PC-3 (cell line): Measurements from ENCODE around the gene C16orf54. TPM values are rescaled to one million over a fixed set of nuclear protein-coding genes. Genes with fewer than 3 reads are reported as not detected.
"Not testable (repeated sequence)": the region's sequence is repeated elsewhere in the genome, so short reads cannot be mapped to it uniquely, and the experiment has no call there.

Source experiments
- ATAC-seq: fragments of 200-7000 bp; cut with Tn5 transposase; 2 replicates; pipeline ENCODE4 v1.9.1; 2020; ENCODE audit warnings: mild to moderate bottlenecking, moderate library complexity
- BruUV-seq: library from RNA; stranded (reverse); fragments of 400-500 nt; replicated peaks from 2 replicates; lab custom pipeline; 2021; lab: Mats Ljungman, UMichigan
- CTCF ChIA-PET: fragments of 300-600 bp; sonication (Branson Sonifier 250); formaldehyde crosslinking; loops from one replicate; lab custom pipeline; 2022; ENCODE audit warnings: antibody characterized with exemption; lab: Charles Lee
- POLR2A ChIA-PET: fragments of 300-600 bp; sonication (Branson Sonifier 250); formaldehyde crosslinking; loops from one replicate; lab custom pipeline; 2022; ENCODE audit warnings: antibody characterized with exemption; ENCODE audit not compliant: unreplicated experiment; lab: Charles Lee
- DNase-seq: peaks from one replicate; pipeline ENCODE4 v3.0.0-alpha.2; 2015
- H2AFZ ChIP-seq: fragments of 300-600 bp; sonication (generic); 2 replicates; pipeline ENCODE4 v1.6.0; 2016; ENCODE audit warnings: antibody characterized with exemption, low read length
- H3F3A ChIP-seq: fragments of 300-600 bp; sonication (generic); one replicate; pipeline ENCODE4 v1.6.0; 2017; ENCODE audit warnings: antibody characterized with exemption, low read length, control low read depth, mild to moderate bottlenecking; ENCODE audit not compliant: unreplicated experiment
- H3K27ac ChIP-seq: fragments of 300-600 bp; sonication (generic); 2 replicates; pipeline ENCODE4 v1.5.1; 2016; ENCODE audit warnings: mild to moderate bottlenecking, low read length
- H3K27me3 ChIP-seq: fragments of 300-600 bp; sonication (generic); 2 replicates; pipeline ENCODE4 v1.6.1; 2016; ENCODE audit warnings: low read length, mixed read lengths
- H3K36me3 ChIP-seq: fragments of 300-600 bp; sonication (generic); 2 replicates; pipeline ENCODE4 v1.6.1; 2016; ENCODE audit warnings: low read depth, mixed run types, low read length, mixed read lengths
- H3K4me1 ChIP-seq: fragments of 300-600 bp; sonication (generic); 2 replicates; pipeline ENCODE4 v1.5.1; 2016; ENCODE audit warnings: low read length; ENCODE audit not compliant: insufficient read depth
- H3K4me2 ChIP-seq: fragments of 300-600 bp; sonication (generic); 2 replicates; pipeline ENCODE4 v1.6.0; 2016; ENCODE audit warnings: low read length
- H3K4me3 ChIP-seq: fragments of 300-600 bp; sonication (generic); 2 replicates; pipeline ENCODE4 v1.5.1; 2016; ENCODE audit warnings: mild to moderate bottlenecking, low read length, mixed read lengths
- H3K79me2 ChIP-seq: fragments of 300-600 bp; sonication (generic); 2 replicates; pipeline ENCODE4 v1.6.1; 2017; ENCODE audit warnings: low read length, mixed read lengths
- H3K9ac ChIP-seq: fragments of 300-600 bp; sonication (generic); 2 replicates; pipeline ENCODE4 v1.6.0; 2016; ENCODE audit warnings: mild to moderate bottlenecking, low read length
- H3K9me2 ChIP-seq: fragments of 300-600 bp; sonication (generic); replicated peaks from 2 replicates; pipeline ENCODE4 v1.6.1; 2016; ENCODE audit warnings: mixed run types, low read length, mixed read lengths
- H3K9me3 ChIP-seq: fragments of 300-600 bp; sonication (generic); 2 replicates; pipeline ENCODE4 v1.6.1; 2016; ENCODE audit warnings: low read length, mixed read lengths
- H4K20me1 ChIP-seq: fragments of 300-600 bp; sonication (generic); 2 replicates; pipeline ENCODE4 v1.6.1; 2016; ENCODE audit warnings: low read length, mixed read lengths
- EZH2 ChIP-seq: fragments of 300-600 bp; sonication (generic); IDR thresholded peaks from one replicate; pipeline ENCODE4 v1.6.1; 2017; ENCODE audit warnings: antibody characterized with exemption, mild to moderate bottlenecking, low read length; ENCODE audit not compliant: unreplicated experiment
- EZH2phosphoT487 ChIP-seq: fragments of 300-600 bp; sonication (generic); IDR thresholded peaks from 2 replicates; pipeline ENCODE4 v1.6.1; 2018; ENCODE audit warnings: mild to moderate bottlenecking, antibody characterized with exemption, low read length, borderline replicate concordance
- intact Hi-C: fragments of 100-400 bp; cut with micrococcal nuclease; formaldehyde crosslinking; loops from 2 replicates; pipeline ENCODE4 v1.9.0; 2023
- total RNA-seq: library from RNA; depleted of rRNA; stranded (reverse); fragments of >200 nt; gene quantifications from 2 replicates; pipeline ENCODE4 v1.2.3, GENCODE V29; 2014
- TF ChIP-seq, protein P1 (sequence below): fragments of 300-600 bp; sonication (generic); conservative IDR thresholded peaks from 2 replicates; pipeline ENCODE4 v1.5.1; 2017; ENCODE audit warnings: antibody characterized with exemption, low read depth, mild to moderate bottlenecking, low read length

C16orf54 gene
- total RNA-seq, 1 experiment from 2014 or later, result not detected

DNA sequence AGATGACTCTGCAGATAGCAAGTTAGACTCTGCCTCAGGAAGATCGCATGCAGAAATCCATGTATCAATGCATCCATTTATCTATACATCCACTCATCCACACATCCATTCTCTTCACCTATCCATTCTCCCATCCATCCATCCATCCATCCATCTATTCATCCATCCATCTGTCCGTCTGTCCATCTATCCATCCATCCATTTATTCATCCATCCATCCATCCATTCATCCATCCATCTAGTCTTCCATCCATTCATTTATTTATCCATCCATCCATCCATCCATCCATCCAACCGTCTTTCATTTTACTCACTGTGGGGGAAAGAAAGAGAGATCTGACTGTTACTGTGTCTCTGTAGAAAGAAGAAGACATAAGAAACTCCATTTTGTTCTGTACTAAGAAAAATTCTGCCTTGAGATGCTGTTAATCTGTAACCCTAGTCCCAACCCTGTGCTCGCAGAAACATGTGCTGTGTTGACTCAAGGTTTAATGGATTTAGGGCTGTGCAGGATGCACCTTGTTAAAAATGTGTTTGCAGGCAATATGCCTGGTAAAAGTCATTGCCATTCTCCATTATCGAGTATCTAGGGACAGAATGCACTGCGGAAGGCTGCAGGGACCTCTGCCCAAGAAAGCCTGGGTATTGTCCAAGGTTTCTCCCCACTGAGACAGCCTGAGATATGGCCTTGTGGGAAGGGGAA is 5.7 kb downstream of the C16orf54 start:
- H3K27me3 ChIP-seq, H3K9me2 ChIP-seq, BruUV-seq, H3K4me3 ChIP-seq, H3K79me2 ChIP-seq, H3K4me1 ChIP-seq, POLR2A ChIA-PET, CTCF ChIA-PET, H3K36me3 ChIP-seq, intact Hi-C loops, H4K20me1 ChIP-seq, H2AFZ ChIP-seq, DNase-seq, H3K9me3 ChIP-seq, H3K4me2 ChIP-seq, H3K27ac ChIP-seq, ATAC-seq, H3F3A ChIP-seq, H3K9ac ChIP-seq: not testable (repeated sequence)

DNA sequence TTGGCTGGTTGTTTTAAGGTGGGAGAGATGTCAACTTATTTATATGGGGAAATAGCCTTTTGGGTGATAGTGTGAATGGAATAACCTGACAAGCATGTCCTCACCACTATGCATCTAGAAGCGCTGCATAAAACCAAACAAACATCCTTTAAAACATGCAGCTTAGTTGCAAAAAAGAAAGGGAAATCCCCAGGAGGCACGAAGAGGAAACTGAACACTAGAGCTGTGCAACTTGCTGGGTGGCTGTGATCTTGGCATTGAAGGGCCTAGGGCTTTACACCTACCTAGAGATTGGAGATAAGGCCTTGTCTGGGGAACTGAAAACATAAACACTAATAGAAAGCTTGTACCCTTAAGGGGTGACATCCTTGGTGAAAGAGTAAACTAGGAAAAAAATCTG is 7.3 kb downstream of the C16orf54 start:
- Histone ChIP-seq H3K27me3 (no peaks in the 10 kb centered on the region), H3K79me2 (no peaks in the 10 kb centered on the region), H3K4me3 (no peak overlapping the region), H3K27ac (no peak overlapping the region), H3K9me3 (no peaks in the 10 kb centered on the region), H3K9me2 (no peaks in the 10 kb centered on the region), H3K9ac (no peak overlapping the region), H3K4me1 (no peaks in the 10 kb centered on the region), H4K20me1 (no peaks in the 10 kb centered on the region), H3K4me2 (no peak overlapping the region), H3F3A (no peaks in the 10 kb centered on the region), H2AFZ (no peak overlapping the region), H3K36me3 (no peaks in the 10 kb centered on the region)
- ATAC-seq (no peak), DNase-seq (no peak)
- ChIA-PET CTCF (no interaction called here), POLR2A (no interaction called here)
- TF ChIP-seq, protein P1, sequence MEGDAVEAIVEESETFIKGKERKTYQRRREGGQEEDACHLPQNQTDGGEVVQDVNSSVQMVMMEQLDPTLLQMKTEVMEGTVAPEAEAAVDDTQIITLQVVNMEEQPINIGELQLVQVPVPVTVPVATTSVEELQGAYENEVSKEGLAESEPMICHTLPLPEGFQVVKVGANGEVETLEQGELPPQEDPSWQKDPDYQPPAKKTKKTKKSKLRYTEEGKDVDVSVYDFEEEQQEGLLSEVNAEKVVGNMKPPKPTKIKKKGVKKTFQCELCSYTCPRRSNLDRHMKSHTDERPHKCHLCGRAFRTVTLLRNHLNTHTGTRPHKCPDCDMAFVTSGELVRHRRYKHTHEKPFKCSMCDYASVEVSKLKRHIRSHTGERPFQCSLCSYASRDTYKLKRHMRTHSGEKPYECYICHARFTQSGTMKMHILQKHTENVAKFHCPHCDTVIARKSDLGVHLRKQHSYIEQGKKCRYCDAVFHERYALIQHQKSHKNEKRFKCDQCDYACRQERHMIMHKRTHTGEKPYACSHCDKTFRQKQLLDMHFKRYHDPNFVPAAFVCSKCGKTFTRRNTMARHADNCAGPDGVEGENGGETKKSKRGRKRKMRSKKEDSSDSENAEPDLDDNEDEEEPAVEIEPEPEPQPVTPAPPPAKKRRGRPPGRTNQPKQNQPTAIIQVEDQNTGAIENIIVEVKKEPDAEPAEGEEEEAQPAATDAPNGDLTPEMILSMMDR, result no peak
- TF ChIP-seq EZH2, result no peak
- TF ChIP-seq EZH2phosphoT487, result no peak
- BruUV-seq, result no TSS peak
- intact Hi-C loops, result no loop called here

DNA sequence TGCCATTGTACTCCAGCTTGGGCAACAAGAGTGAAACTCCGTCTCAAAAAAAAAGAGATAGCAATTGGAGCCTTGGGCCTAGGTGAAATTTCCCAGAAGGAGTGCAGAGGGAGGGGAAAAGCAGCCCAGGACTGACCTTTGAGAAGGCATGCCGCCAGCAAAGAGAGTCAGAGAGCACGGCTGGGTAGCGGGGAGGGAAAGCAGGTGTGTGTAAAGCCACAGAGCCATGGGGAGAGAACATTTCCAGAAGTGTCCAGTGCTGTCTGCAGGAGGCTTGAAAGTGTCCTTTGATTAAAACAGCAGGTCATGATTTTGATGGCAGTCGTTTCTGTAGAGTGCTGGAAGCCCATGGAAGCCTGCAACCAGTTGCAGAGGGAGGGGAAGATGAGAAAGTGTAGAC is 8.1 kb downstream of the C16orf54 start:
- H2AFZ ChIP-seq, result no peak overlapping the region
- TF ChIP-seq EZH2, result no peak
- TF ChIP-seq EZH2phosphoT487, result no peak
- TF ChIP-seq, protein P1, result no peak
- DNase-seq (no peak), ATAC-seq (peak; percentile 40; the same call in 1 of the 2 replicates)
- no peaks in the 10 kb centered on the region for H3K4me1 ChIP-seq
- no peaks in the 10 kb centered on the region for H3K9me3 ChIP-seq
- no peaks in the 10 kb centered on the region for H3K9me2 ChIP-seq
- H3K9ac ChIP-seq, result no peak overlapping the region
- no peaks in the 10 kb centered on the region for H3F3A ChIP-seq
- no peaks in the 10 kb centered on the region for H3K79me2 ChIP-seq
- no peak overlapping the region for H3K4me3 ChIP-seq
- no peak overlapping the region for H3K4me2 ChIP-seq
- ChIA-PET CTCF (no interaction called here), POLR2A (no interaction called here)
- H3K36me3 ChIP-seq, result no peaks in the 10 kb centered on the region
- H4K20me1 ChIP-seq, result no peaks in the 10 kb centered on the region
- H3K27ac ChIP-seq, result no peak overlapping the region
- intact Hi-C loops, result no loop called here
- H3K27me3 ChIP-seq, result no peaks in the 10 kb centered on the region
- BruUV-seq, result no TSS peak
